K562 (cell line): ENCODE data around the gene TTN. TPM values are rescaled to one million over a fixed set of nuclear protein-coding genes. Genes with fewer than 3 reads are reported as not detected.

Experiments
- ATAC-seq: fragments of 200-7000 bp; cut with Tn5 transposase; 3 replicates; pipeline ENCODE4 v1.9.1; 2020; ENCODE audit warnings: moderate library complexity
- BruUV-seq: library from RNA; stranded (reverse); fragments of 400-500 nt; replicated peaks from 2 replicates; lab custom pipeline; 2021; lab: Mats Ljungman, UMichigan
- CTCF ChIA-PET: fragments of 300-600 bp; formaldehyde crosslinking; extraction: SDS; loops from one replicate; lab custom pipeline; 2021; ENCODE audit warnings: low intra/inter-chr PET ratio; lab: Yijun Ruan, JAX
- POLR2A ChIA-PET: fragments of 300-600, 350-650 bp; sonication (Branson Sonifier 250); formaldehyde crosslinking; extraction: SDS; loops from one replicate; lab custom pipeline; 2021; ENCODE audit warnings: antibody characterized with exemption, inconsistent platforms; lab: Yijun Ruan, JAX
- DNase-seq, 4 experiments: peaks; one replicate each; pipeline versions ENCODE4 v3.0.0 to v3.0.0-alpha.2; 2011 to 2018; ENCODE audit warnings: low spot score in 3 of 4, mixed read lengths in 3 of 4; ENCODE audit errors: extremely low read depth in 1 of 4
- FAIRE-seq: peaks from 2 replicates; lab custom pipeline; 2011; peaks lifted over from hg19 to GRCh38; lab: Jason Lieb, UNC
- H2AFZ ChIP-seq: 2 replicates; pipeline ENCODE4 v1.6.0; 2011; ENCODE audit warnings: low read depth, low read length, control low read depth, inconsistent platforms
- H3K27ac ChIP-seq: fragments of 200-600 bp; 3 replicates; pipeline ENCODE4 v1.8.0; 2011; ENCODE audit warnings: low read depth, mild to moderate bottlenecking, control low read depth, inconsistent platforms, low read length, moderate library complexity, mixed read lengths; ENCODE audit errors: extremely low read depth
- H3K27me3 ChIP-seq, 2 experiments: fragments of 300-600 bp in 1 of 2; 2 replicates in 1 of 2; 3 replicates in 1 of 2; pipeline versions ENCODE4 v1.6.0 to v1.8.0; 2011; ENCODE audit warnings: inconsistent platforms in 2 of 2, low read length in 2 of 2, mild to moderate bottlenecking in 1 of 2, mixed read lengths in 1 of 2, moderate library complexity in 1 of 2; ENCODE audit not compliant: control insufficient read depth in 2 of 2, insufficient read depth in 2 of 2
- H3K36me3 ChIP-seq: fragments of 300-600 bp; 3 replicates; pipeline ENCODE4 v1.8.0; 2011; ENCODE audit warnings: mild to moderate bottlenecking, low read length, inconsistent platforms; ENCODE audit not compliant: control insufficient read depth, insufficient read depth
- H3K4me1 ChIP-seq, 2 experiments: fragments of 200-600 bp in 1 of 2; replicated peaks in 1 of 2; 2 replicates in 1 of 2; 3 replicates in 1 of 2; pipeline versions ENCODE4 v1.5.1 to v1.8.0; 2011; ENCODE audit warnings: inconsistent platforms in 2 of 2, low read length in 2 of 2, mild to moderate bottlenecking in 1 of 2, mixed read lengths in 1 of 2, moderate library complexity in 1 of 2; ENCODE audit not compliant: control insufficient read depth in 2 of 2, insufficient read depth in 2 of 2
- H3K4me2 ChIP-seq: 2 replicates; pipeline ENCODE4 v1.6.1; 2011; ENCODE audit warnings: low read length, control low read depth, inconsistent platforms, mixed read lengths; ENCODE audit not compliant: insufficient read depth
- H3K4me3 ChIP-seq: fragments of 200-600 bp; sonication (generic), shearing (Covaris generic); 2 replicates; pipeline ENCODE4 v1.5.1; 2016; ENCODE audit warnings: control low read depth, inconsistent platforms
- H3K79me2 ChIP-seq: fragments of 200-600 bp; 3 replicates; pipeline ENCODE4 v1.8.0; 2011; ENCODE audit warnings: low read length, inconsistent platforms; ENCODE audit not compliant: control insufficient read depth, insufficient read depth
- H3K9ac ChIP-seq, 2 experiments: 2 replicates each; pipeline versions ENCODE4 v1.6.0 to v1.6.1; 2011; ENCODE audit warnings: low read depth in 2 of 2, low read length in 2 of 2, control low read depth in 1 of 2, inconsistent platforms in 1 of 2, mild to moderate bottlenecking in 1 of 2, mixed read lengths in 1 of 2; ENCODE audit not compliant: insufficient read depth in 1 of 2
- H3K9me1 ChIP-seq: one replicate; pipeline ENCODE4 v1.6.0; 2011; ENCODE audit warnings: inconsistent platforms, mild to moderate bottlenecking, low read length, moderate library complexity; ENCODE audit not compliant: control insufficient read depth, insufficient read depth
- H3K9me3 ChIP-seq: replicated peaks from 2 replicates; pipeline ENCODE4 v1.5.1; 2011; ENCODE audit warnings: low read depth, low read length, inconsistent platforms; ENCODE audit not compliant: control insufficient read depth, insufficient read depth
- H4K20me1 ChIP-seq: replicated peaks from 2 replicates; pipeline ENCODE4 v1.6.1; 2011; ENCODE audit warnings: low read length, inconsistent platforms, mixed read lengths; ENCODE audit not compliant: control insufficient read depth, insufficient read depth
- CCAR2 ChIP-seq: fragments of 200-400 bp; formaldehyde crosslinking; IDR thresholded peaks from 2 replicates; pipeline ENCODE4 v1.6.1; 2017; ENCODE audit warnings: mild to moderate bottlenecking, low read depth, low read length
- CREB1 ChIP-seq, 2 experiments: sonication (generic) in 1 of 2; formaldehyde crosslinking in 1 of 2; IDR thresholded peaks; 2 replicates each; pipeline versions ENCODE4 v1.6.1 to v1.8.0; 2012 to 2022; ENCODE audit warnings: inconsistent platforms in 1 of 2, mild to moderate bottlenecking in 1 of 2, missing genetic modification reagents in 1 of 2, moderate library complexity in 1 of 2
- ESRRB ChIP-seq: fragments of 250-450 bp; sonication (Bioruptor Pico); IDR thresholded peaks from 2 replicates; pipeline ENCODE4 v1.5.0; 2020; ENCODE audit warnings: mild to moderate bottlenecking, moderate library complexity, borderline replicate concordance
- FOXA3 ChIP-seq, 2 experiments: fragments of 450-650 bp in 1 of 2; sonication (generic) in 1 of 2; formaldehyde crosslinking; IDR thresholded peaks in 1 of 2; conservative IDR thresholded peaks in 1 of 2; 2 replicates each; pipeline versions ENCODE4 v1.4.0 to v1.8.0; 2020 to 2022; ENCODE audit warnings: mild to moderate bottlenecking in 2 of 2, missing genetic modification reagents in 1 of 2
- HBP1 ChIP-seq: fragments of 450-650 bp; formaldehyde crosslinking; IDR thresholded peaks from 2 replicates; pipeline ENCODE4 v1.4.0; 2022; ENCODE audit warnings: missing genetic modification characterization
- HMGN3 ChIP-seq: IDR thresholded peaks from 2 replicates; pipeline ENCODE4 v1.6.1; 2011; ENCODE audit warnings: borderline replicate concordance, low read depth, mild to moderate bottlenecking, mixed read lengths, low read length; ENCODE audit not compliant: insufficient read length; ENCODE audit errors: extremely low read depth
- KDM5B ChIP-seq: fragments of 200-600 bp; sonication (generic); IDR thresholded peaks from 2 replicates; pipeline ENCODE4 v1.6.1; 2012; ENCODE audit warnings: low read depth, mild to moderate bottlenecking, moderate library complexity, low read length, control low read depth, inconsistent platforms; ENCODE audit not compliant: insufficient replicate concordance
- KLF13 ChIP-seq: fragments of 450-650 bp; IDR thresholded peaks from 2 replicates; pipeline ENCODE4 v1.6.1; 2016; ENCODE audit warnings: missing genetic modification characterization, low read depth, mild to moderate bottlenecking, missing compliant biosample characterization, moderate library complexity, borderline replicate concordance
- PRDM10 ChIP-seq: fragments of 450-650 bp; IDR thresholded peaks from 2 replicates; pipeline ENCODE4 v1.6.1; 2018; ENCODE audit not compliant: partially characterized antibody
- SMC3 ChIP-seq: conservative IDR thresholded peaks from 2 replicates; pipeline ENCODE4 v1.6.1; 2011; ENCODE audit warnings: low read depth, low read length, improper control_type of control experiment; ENCODE audit not compliant: insufficient read depth
- ZKSCAN3 ChIP-seq: fragments of 250-450 bp; sonication (Bioruptor Pico); IDR thresholded peaks from 2 replicates; pipeline ENCODE4 v1.4.0; 2020
- ZNF3 ChIP-seq: fragments of 250-450 bp; sonication (Bioruptor Pico); IDR thresholded peaks from 2 replicates; pipeline ENCODE4 v1.5.0; 2021; ENCODE audit warnings: mild to moderate bottlenecking, moderate library complexity
- WGBS: fragments of 100-300 bp; shearing (Covaris generic); methylation state at CpG from one replicate; pipeline ENCODE4 v1.1.6; 2016; ENCODE audit warnings: low coverage, mixed read lengths; ENCODE audit not compliant: insufficient coverage; ENCODE audit errors: missing lambda C conversion rate; 5-methylcytosine and 5-hydroxymethylcytosine counted together
- in situ Hi-C: fragments of 300-500 bp; cut with MboI; formaldehyde crosslinking; loops from 4 replicates; pipeline ENCODE4 v1.15.0; 2018; ENCODE audit warnings: inconsistent platforms, mixed read lengths
- intact Hi-C: fragments of 100-400 bp; cut with micrococcal nuclease; formaldehyde crosslinking; loops from 2 replicates; pipeline ENCODE4 v1.14.2; 2022
- polyA plus RNA-seq, 8 experiments: library from polyadenylated mRNA; depleted of rRNA in 4 of 8; stranded (reverse) in 5 of 8; unstranded in 3 of 8; fragments of >200 nt; fragmentation: Nextera tagmentation in 2 of 8; fragmentation: Illumina TruSeq in 1 of 8; extraction: Ambion mirVana in 2 of 8; extraction: Trizol in 1 of 8; gene quantifications; 2 replicates each; pipeline versions ENCODE4 v1.2.1 to v1.2.3, GENCODE V29; 2011 to 2014; ENCODE audit warnings: inconsistent platforms in 1 of 8, missing spikeins in 1 of 8
- total RNA-seq, 7 experiments: library from RNA; depleted of rRNA in 6 of 7; stranded (reverse); fragments of >200 nt in 6 of 7; fragmentation: Illumina TruSeq in 2 of 7; extraction: Trizol in 2 of 7; gene quantifications; 2 replicates each; pipeline versions ENCODE4 v1.2.1 to v1.2.3, GENCODE V29; 2011 to 2021; ENCODE audit warnings: low replicate concordance in 1 of 7

The TTN gene
- total and polyA plus RNA-seq, 9 of the 15 experiments (the other 6 are each of a cell fraction or from before 2014, with no cell fraction given): under 0.01 to 0.20 (median 0.04) TPM; not detected in 1

- WGBS: 0% methylated on average over 2 of the region's 2 CpGs
- Histone ChIP-seq H3K4me1 (no peaks in the 10 kb centered on the region), H3K27me3 (no peaks in the 10 kb centered on the region), H2AFZ (no peak overlapping the region), H3K9me1 (no peaks in the 10 kb centered on the region), H3K4me3 (no peak overlapping the region), H4K20me1 (no peaks in the 10 kb centered on the region), H3K79me2 (no peaks in the 10 kb centered on the region), H3K9ac (no peak overlapping the region), H3K36me3 (no peaks in the 10 kb centered on the region), H3K27ac (no peak overlapping the region), H3K9me3 (no peaks in the 10 kb centered on the region), H3K4me2 (no peak overlapping the region)
- ATAC-seq: no peak
- intact Hi-C loops (no loop called here), in situ Hi-C loops (no loop called here)
- no peak for FAIRE-seq
- no peak for DNase-seq
- BruUV-seq: no TSS peak
- CTCF ChIA-PET: no interaction called here
- no peak for TF ChIP-seq PRDM10
- TF ChIP-seq CCAR2: no peak
- no peak for TF ChIP-seq KDM5B
- no peak for TF ChIP-seq KLF13 (tag)
- no peak for TF ChIP-seq ZNF3
- no peak for TF ChIP-seq FOXA3 (CRISPR knock-in tag; conservative IDR thresholded peaks at IDR 0.05 in 1 of 2, IDR thresholded peaks at IDR 0.05 in 1 of 2)
- no peak for TF ChIP-seq HBP1 (CRISPR knock-in tag)
- TF ChIP-seq ESRRB: no peak
- TF ChIP-seq SMC3: no peak
- TF ChIP-seq ZKSCAN3 (CRISPR knock-in tag): no peak
- TF ChIP-seq CREB1 (IDR thresholded peaks at IDR 0.05): no peak
- TF ChIP-seq CREB1 (CRISPR knock-in tag; IDR thresholded peaks at IDR 0.05): no peak
- no peak for TF ChIP-seq HMGN3
- POLR2A ChIA-PET: interaction anchor here (0.6 kb wide), 1 partner anchor 13 kb away, joined by 4 read pairs; no protein-coding TSS in a partner anchor
These were observed 38.6 kb upstream of the TTN start for GRCh38 chr2:178845566-178846457.
